ENCODE measurements around the gene WDFY4. TPM values are rescaled to one million over a fixed set of nuclear protein-coding genes. Genes with fewer than 3 reads are reported as not detected.

WDFY4 gene
- total and polyA plus RNA-seq, 8 donors = 2.8 to 23.6 (median 4.8) TPM

GRCh38 chr10:48655411-48656240 lies 29.0 kb upstream of the WDFY4 start:
- Histone ChIP-seq H3K9me3 (no peaks in the 10 kb centered on the region), H3K4me3 (peak overlapping the region; percentile 39 to 56), H3K4me1 (peaks cover 6 to 22% of the 10 kb centered on the region in 2 donors), H3K27me3 (peaks cover 0 to 51% of the 10 kb centered on the region in 2 donors), H3K27ac (peak overlapping the region; percentile 0 to 57), H3K36me3 (no peaks in the 10 kb centered on the region)
- intact Hi-C loops (cut with DNase I) = loop anchor here in 1 of 2 donors (5.0 to 10.0 kb wide), 3 partner anchors 103 to 859 kb away; no protein-coding TSS in a partner anchor
- peak; percentile 83 for ATAC-seq
- TF ChIP-seq, protein P1, sequence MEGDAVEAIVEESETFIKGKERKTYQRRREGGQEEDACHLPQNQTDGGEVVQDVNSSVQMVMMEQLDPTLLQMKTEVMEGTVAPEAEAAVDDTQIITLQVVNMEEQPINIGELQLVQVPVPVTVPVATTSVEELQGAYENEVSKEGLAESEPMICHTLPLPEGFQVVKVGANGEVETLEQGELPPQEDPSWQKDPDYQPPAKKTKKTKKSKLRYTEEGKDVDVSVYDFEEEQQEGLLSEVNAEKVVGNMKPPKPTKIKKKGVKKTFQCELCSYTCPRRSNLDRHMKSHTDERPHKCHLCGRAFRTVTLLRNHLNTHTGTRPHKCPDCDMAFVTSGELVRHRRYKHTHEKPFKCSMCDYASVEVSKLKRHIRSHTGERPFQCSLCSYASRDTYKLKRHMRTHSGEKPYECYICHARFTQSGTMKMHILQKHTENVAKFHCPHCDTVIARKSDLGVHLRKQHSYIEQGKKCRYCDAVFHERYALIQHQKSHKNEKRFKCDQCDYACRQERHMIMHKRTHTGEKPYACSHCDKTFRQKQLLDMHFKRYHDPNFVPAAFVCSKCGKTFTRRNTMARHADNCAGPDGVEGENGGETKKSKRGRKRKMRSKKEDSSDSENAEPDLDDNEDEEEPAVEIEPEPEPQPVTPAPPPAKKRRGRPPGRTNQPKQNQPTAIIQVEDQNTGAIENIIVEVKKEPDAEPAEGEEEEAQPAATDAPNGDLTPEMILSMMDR (IDR thresholded peaks at IDR 0.05) = no peak
- peak in 3 of 4 donors; percentile 38 to 92 (median 79) for DNase-seq

GRCh38 chr10:48656241-48656913 lies 28.3 kb upstream of the WDFY4 start:
- H3K27me3 ChIP-seq = peaks cover 0 to 48% of the 10 kb centered on the region in 2 donors
- H3K27ac ChIP-seq = no peak overlapping the region
- H3K4me3 ChIP-seq = peak overlapping the region; percentile 39 to 56
- no peaks in the 10 kb centered on the region for H3K36me3 ChIP-seq
- TF ChIP-seq, protein P1 (IDR thresholded peaks at IDR 0.05) = peak; percentile 97 to 99
- H3K4me1 ChIP-seq = peaks cover 6 to 22% of the 10 kb centered on the region in 2 donors
- intact Hi-C loops (cut with DNase I) = loop anchor here in 1 of 2 donors (5.0 to 10.0 kb wide), 3 partner anchors 104 to 858 kb away; no protein-coding TSS in a partner anchor
- ATAC-seq = peak; percentile 98
- DNase-seq = peak; percentile 80 to 100 (median 93)
- H3K9me3 ChIP-seq = no peaks in the 10 kb centered on the region

DNA sequence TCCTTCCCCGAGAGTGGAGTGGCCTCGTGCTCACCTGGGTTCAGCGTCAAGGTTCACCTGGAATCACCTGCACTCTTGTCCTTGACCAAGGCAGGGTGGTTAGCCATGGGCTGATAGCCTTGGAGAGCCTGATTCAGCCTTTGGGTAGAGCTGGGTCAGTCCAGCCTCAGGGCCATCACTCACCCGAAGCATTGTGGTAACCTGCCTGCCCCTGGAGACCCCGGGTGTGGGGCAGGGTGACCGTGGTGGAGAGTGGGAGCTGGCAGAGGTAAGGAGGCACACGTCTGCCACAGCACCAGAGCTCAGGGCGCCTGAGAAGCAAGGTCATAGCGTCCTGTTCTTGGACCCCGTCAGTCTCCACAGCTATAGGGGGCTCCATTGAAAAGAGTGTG lies 27.8 kb upstream of the WDFY4 start:
- TF ChIP-seq, protein P1 (IDR thresholded peaks at IDR 0.05) = no peak
- H3K27me3 ChIP-seq = peaks cover 0 to 43% of the 10 kb centered on the region in 2 donors
- H3K27ac ChIP-seq = no peak overlapping the region
- peak overlapping the region in 1 of 2 donors; percentile 56 for H3K4me3 ChIP-seq
- H3K9me3 ChIP-seq = no peaks in the 10 kb centered on the region
- no peaks in the 10 kb centered on the region for H3K36me3 ChIP-seq
- intact Hi-C loops (cut with DNase I) = loop anchor here in 1 of 2 donors (5.0 to 10.0 kb wide), 3 partner anchors 105 to 858 kb away; no protein-coding TSS in a partner anchor
- H3K4me1 ChIP-seq = peaks cover 6 to 19% of the 10 kb centered on the region in 2 donors
- ATAC-seq = no peak
- DNase-seq = no peak

DNA sequence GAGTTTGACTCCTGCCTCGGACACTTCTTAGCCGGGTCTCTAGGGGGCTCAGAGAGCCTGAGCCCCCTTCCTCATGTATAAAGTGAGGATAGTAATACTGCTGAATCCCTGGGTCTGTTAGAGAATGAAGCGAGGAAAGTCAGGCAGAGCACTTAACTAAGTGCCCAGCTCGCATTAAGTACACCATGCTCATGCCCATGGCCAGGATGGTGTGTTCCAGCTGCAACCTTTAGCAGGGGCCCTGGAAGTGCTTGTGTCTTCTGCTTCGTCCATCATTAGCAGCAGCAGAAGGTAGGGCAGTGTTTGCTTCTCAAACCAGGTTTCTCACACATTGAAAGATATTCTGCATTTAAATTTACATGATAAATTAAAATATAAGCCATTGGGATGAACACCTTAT lies 27.3 kb upstream of the WDFY4 start:
- TF ChIP-seq, protein P1 (IDR thresholded peaks at IDR 0.05) = no peak
- no peaks in the 10 kb centered on the region for H3K36me3 ChIP-seq
- DNase-seq (no peak), ATAC-seq (no peak)
- H3K4me1 ChIP-seq = peaks cover 6 to 16% of the 10 kb centered on the region in 2 donors
- intact Hi-C loops (cut with DNase I) = loop anchor here in 1 of 2 donors (5.0 to 10.0 kb wide), 3 partner anchors 105 to 857 kb away; no protein-coding TSS in a partner anchor
- H3K27me3 ChIP-seq = peaks cover 0 to 42% of the 10 kb centered on the region in 2 donors
- H3K9me3 ChIP-seq = no peaks in the 10 kb centered on the region
- no peak overlapping the region for H3K27ac ChIP-seq
- H3K4me3 ChIP-seq = no peak overlapping the region

Measured in left lung (tissue), 10 donors.